ENCODE data around the gene HMOX1.
"Not testable (repeated sequence)": the region's sequence is repeated elsewhere in the genome, so short reads cannot be mapped to it uniquely, and the experiment has no call there.

The HMOX1 gene

DNA sequence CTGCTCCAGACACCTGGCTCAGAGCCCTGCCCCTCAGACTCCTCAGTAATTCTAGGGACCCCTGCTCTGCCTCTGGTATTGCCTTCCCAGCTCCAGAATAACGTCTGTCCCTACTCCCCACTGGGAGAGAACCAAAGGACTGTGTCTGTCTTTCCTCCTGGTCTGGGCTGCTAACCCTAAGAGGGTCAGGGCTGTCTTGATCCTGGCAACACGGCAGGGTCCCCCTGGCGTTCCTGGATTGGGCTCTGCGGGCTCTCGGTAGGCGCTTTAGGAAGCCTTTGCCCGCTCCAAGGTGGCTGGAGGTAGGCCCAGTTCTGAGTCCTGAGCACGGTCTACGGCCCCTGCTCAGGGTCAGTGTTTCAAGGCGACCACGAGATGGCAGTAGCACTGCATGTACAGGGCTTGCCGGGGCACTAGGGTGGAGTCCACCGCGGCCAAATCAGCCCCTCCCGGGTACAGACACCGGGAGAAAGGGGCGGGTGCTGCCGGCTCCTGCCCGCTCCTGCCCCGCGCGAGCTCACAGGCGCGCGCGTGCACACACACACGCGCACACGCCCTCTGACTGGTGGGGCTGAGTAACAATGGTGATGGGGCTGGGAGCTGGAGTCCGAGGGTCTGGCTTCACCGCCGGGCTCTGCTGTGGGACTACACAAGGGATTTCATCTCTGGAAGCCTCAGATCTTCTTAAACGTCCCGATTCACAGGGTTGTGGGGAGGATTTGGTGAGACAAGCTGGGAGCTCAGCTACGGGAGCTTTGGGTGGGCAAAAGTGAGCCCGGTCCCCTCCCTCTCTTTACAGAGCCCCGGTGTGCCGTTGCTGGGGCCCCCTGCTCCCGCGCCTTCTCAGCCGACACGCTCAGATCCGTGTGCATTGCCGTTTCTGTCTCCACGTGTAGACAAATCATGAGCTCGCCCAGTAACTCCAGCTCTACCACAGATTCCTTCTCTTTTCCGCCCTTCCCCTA, 30.1 kb upstream of the HMOX1 start:
- peak; percentile 92 for DNase-seq

DNA sequence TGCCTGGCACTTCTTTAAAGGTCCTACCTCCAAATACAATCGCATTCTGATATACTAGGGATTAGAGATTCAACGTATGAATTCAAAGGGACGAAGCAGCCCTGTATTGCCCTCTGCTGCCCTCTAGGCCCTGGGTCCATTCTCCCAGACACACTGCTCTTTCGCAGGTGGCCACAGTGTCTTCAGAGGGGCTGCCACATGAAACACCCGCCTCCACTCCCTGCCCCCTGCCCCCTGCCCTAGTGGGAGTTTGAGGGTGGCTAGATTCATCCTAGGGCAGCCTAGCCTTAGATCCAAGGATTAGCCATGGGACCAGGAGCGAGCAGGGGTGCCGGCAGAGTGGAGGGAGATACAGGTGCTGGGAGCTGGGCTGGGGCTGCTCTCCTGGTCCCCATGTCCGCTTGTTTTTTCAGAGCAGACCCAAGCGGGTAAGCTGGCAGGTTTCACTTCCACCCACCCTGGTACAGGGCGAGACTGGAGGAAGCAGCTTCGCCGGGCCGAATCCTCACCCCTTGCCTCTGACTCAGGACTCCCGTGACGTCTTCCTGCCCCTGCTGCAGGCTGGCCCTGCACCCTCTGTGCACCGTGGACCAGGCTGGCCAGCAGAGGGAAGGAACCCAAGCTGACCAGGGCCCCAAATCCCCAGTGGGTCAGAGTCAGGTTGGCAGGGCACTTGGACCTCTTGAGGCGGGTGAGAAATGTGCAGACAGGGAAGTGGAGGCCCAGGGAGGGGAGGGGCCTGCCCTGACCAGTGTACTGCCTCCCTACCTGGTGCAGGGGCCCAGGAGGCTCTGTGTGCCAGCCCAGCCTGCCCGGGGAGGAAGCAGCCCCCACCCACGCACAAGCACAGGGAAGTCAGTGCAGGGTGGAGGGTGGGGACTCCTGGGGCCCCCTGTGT, 28.4 kb upstream of the HMOX1 start:
- DNase-seq = peak; percentile 79

GRCh38 chr22:35353318-35353717, 27.6 kb upstream of the HMOX1 start:
- DNase-seq = no peak

- DNase-seq = no peak
Observed at GRCh38 chr22:35354068-35354467, 26.8 kb upstream of the HMOX1 start.

GRCh38 chr22:35357883-35358621, 22.8 kb upstream of the HMOX1 start:
- DNase-seq = no peak

DNA sequence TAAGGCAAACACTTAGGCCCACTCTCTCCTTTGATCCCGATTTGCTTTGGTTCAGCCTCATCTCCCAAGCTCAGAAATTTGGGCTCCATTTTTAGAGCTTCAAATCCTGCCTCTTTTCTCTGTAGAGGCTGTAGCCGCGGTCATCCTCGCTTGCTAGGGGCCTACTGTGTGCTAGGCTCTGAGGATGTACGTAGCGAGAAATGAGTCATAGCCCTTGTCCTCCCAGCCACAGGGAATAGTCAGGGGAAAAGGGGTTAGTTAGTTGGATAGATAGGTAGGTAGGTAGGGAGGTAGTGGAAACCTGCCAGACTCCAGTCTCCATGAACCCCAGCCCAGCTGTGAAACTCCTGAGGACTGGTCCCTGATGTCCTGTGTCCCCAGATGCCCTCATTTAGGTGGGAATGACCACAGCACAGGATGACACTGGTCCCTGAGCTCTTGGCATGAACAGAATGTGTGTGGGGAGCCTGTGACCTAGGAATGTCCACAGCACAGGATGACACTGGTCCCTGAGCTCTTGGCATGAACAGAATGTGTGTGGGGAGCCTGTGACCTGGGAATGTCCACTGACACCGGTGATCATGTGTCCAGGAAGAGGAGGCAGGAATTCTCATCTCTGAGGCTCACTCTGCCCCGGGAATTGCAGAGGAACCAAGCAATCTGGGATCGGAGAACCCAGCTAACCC, 21.4 kb upstream of the HMOX1 start:
- no peak for DNase-seq

- DNase-seq = no peak
Observed at GRCh38 chr22:35361001-35361558, 19.8 kb upstream of the HMOX1 start.

- no peak for DNase-seq
Observed at GRCh38 chr22:35363566-35364086, 17.3 kb upstream of the HMOX1 start.

- not testable (repeated sequence) for DNase-seq
Observed at GRCh38 chr22:35364230-35364629, 16.7 kb upstream of the HMOX1 start.

- no peak for DNase-seq
Observed at GRCh38 chr22:35367331-35367886, 13.5 kb upstream of the HMOX1 start.

DNA sequence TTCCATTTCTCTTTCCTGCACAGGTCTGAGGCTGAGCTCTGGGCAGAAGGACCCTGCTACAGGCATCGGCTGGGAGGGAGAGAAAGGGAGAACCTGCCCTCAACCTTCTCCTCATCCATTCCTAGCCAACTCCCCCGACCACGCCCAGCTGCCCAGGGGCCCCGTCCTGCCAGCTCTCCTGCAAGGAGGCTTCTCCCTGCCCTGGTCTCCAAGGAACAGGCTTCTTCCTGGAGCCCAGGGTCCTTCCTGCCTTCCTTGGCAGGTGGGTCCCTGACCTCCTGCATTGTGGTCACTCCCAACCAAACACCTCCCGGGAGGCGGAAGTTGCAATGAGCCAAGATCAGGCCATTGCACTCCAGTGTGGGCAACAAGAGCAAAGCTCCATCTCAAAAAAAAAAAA, 12.5 kb upstream of the HMOX1 start:
- DNase-seq = no peak

DNA sequence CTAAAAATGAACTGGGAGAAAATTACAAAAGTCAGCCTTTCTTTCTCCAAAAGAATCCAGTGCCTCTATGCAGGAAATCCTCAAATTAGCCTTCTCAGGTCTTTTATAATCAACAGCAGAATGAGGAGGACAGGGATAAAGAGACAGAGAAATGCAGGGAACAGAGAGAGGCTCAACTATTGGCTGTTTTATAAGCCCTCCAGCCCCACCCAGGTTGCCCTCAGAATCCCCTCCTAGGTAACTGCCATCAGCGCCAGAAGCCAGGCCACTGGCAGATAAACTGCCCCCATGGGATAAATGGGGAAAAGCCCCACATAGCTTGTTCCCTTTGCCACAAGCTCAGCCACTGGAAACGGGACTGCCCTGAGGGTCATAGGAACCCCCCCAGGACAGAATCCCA, 10.9 kb upstream of the HMOX1 start:
- no peak for DNase-seq

DNA sequence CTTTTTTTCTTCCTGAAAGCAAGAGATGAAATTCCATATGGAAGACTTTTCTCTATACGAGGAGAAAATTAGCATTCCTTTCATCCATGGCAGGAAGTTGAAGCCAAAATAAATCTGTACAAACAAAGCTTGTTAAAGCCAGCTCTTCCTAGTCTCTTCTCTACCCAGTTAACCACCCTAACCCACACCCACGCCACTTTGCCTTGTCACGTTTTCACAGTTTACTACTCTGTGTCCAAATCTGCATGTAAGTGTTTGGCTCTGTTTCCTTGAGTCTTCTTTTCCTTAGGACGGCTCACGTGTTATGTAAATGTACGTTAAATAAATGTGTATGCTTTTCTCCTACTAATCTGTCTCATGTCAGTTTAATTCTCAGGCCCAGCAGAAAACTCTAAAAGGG, 7.1 kb upstream of the HMOX1 start:
- DNase-seq = no peak

GRCh38 chr22:35375031-35375430, 5.9 kb upstream of the HMOX1 start:
- DNase-seq = no peak

- DNase-seq = no peak
Observed at GRCh38 chr22:35375526-35375925, 5.4 kb upstream of the HMOX1 start.

GRCh38 chr22:35376728-35377472, 4.0 kb upstream of the HMOX1 start:
- DNase-seq = peak; percentile 67

DNA sequence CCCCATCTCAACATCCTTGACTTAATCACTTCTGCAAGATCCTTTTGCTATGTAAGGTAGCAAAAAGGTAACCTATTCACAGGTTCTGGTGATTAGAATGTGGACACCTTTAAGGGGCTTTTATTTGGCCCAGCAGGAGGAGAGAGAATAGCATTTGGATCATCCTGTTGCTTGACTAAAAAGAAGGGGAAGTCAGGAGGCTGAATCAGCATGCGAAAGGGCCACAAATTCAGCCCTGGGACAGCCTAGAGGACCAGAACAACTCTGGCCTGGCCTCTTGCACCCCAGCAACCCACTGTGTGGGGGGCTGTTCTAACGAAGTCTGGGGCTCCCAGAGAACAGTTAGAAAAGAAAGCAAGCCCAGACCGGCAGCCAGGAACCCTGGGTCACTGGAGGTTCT, 3.2 kb upstream of the HMOX1 start:
- no peak for DNase-seq

DNA sequence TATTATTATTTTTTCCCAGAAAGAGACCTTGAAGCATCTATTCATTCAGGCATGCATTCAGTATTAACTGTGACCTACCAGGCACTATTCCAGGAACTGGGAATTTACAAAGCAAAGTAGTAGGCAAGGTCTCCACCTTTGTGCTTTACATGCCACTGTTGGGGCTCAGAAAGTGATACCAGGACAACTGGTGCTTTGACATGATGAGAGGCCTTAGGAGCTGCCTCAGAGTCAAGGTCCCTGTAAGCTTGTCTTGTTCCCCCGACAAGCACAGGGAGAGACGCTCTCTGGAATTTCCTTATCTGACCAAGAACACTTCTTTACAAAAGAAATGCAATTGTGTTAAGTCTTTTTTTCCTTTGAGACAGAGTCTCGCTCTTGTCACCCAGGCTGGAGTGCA, 2.3 kb upstream of the HMOX1 start:
- DNase-seq = no peak

GRCh38 chr22:35379146-35379993, 1.5 kb upstream of the HMOX1 start:
- DNase-seq = no peak

DNA sequence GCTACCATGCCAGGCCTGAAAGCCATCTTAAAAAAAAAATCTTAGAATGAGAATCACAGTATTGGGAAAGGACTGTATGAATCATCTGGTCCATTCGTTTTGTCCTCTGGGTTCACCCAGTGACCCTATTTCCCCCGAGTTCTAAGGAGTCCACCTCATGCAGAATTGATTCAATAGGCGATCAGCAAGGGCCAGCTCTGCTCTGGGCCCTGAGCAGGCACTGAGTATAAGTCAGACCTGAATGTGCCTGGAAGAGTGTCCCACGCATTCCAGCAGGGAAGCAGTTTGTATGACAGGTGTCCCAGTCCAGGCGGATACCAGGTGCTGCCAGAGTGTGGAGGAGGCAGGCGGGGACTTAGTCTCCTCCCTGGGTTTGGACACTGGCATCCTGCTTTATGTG, 883 bp upstream of the HMOX1 start:
- no peak for DNase-seq

All from activated CD8-positive, alpha-beta memory T cell treated with anti-CD3 and anti-CD28 coated beads for 24 hours (primary cell).